Neural cell (in vitro differentiated cells): Measurements from ENCODE around the gene TSKS.

Source experiments
- CTCF ChIP-seq: fragments of 450-650 bp; IDR thresholded peaks from 2 replicates; pipeline ENCODE4 v1.5.1; 2014; ENCODE audit warnings: antibody characterized with exemption, mild to moderate bottlenecking, moderate library complexity; ENCODE audit not compliant: poor library complexity, severe bottlenecking
- EP300 ChIP-seq: fragments of 450-650 bp; conservative IDR thresholded peaks from 2 replicates; pipeline ENCODE4 v1.6.1; 2014; ENCODE audit warnings: antibody characterized with exemption, mild to moderate bottlenecking, moderate library complexity; ENCODE audit not compliant: poor library complexity, severe bottlenecking
- EZH2 ChIP-seq: fragments of 200-600, 300-800 bp; shearing (Covaris generic), sonication (generic); IDR thresholded peaks from 2 replicates; pipeline ENCODE4 v1.6.1; 2014; ENCODE audit warnings: antibody characterized with exemption, low read length, borderline replicate concordance, mild to moderate bottlenecking; ENCODE audit not compliant: insufficient read depth, poor library complexity, severe bottlenecking
- POLR2AphosphoS5 ChIP-seq: IDR thresholded peaks from 2 replicates; pipeline ENCODE4 v1.6.1; 2012
- RAD21 ChIP-seq: fragments of 450-650 bp; conservative IDR thresholded peaks from 2 replicates; pipeline ENCODE4 v1.6.1; 2014; ENCODE audit warnings: antibody characterized with exemption, mild to moderate bottlenecking, moderate library complexity
- REST ChIP-seq: IDR thresholded peaks from 2 replicates; pipeline ENCODE4 v1.6.1; 2012; ENCODE audit warnings: borderline replicate concordance

- TF ChIP-seq CTCF: no peak
- no peak for TF ChIP-seq EZH2
- TF ChIP-seq RAD21: no peak
- no peak for TF ChIP-seq EP300
- TF ChIP-seq REST: no peak
- TF ChIP-seq POLR2AphosphoS5: no peak
These were observed 23.2 kb downstream of the TSKS start for GRCh38 chr19:49739933-49740332.
